Measurements from ENCODE around the gene SMURF2. TPM values are rescaled to one million over a fixed set of nuclear protein-coding genes. Genes with fewer than 3 reads are reported as not detected.

SMURF2 gene
- total RNA-seq, 1 experiment from 2014 or later: 76.6 TPM

GRCh38 chr17:64503821-64504768 is 158.0 kb downstream of the SMURF2 start:
- ATAC-seq (no peak), DNase-seq (no peak)
- Histone ChIP-seq H3K4me3 (ENCODE audit: low read length) (peak overlapping the region; percentile 86), H3K27ac (ENCODE audit: low read length) (no peak overlapping the region), H3F3A (ENCODE audit: low read length, unreplicated experiment) (peaks cover 43% of the 10 kb centered on the region), H2AFZ (ENCODE audit: low read length) (no peak overlapping the region), H3K9ac (ENCODE audit: low read length) (peak overlapping the region; percentile 97), H3K9me2 (replicated peaks; ENCODE audit: low read length) (no peaks in the 10 kb centered on the region), H4K20me1 (ENCODE audit: low read length) (peaks cover 80% of the 10 kb centered on the region), H3K9me3 (ENCODE audit: low read length) (no peaks in the 10 kb centered on the region), H3K79me2 (ENCODE audit: low read length) (peaks cover 87% of the 10 kb centered on the region), H3K4me1 (ENCODE audit: insufficient read depth, low read length) (peaks cover 62% of the 10 kb centered on the region), H3K36me3 (ENCODE audit: low read depth, low read length) (peaks cover 68% of the 10 kb centered on the region), H3K27me3 (ENCODE audit: low read length) (no peaks in the 10 kb centered on the region), H3K4me2 (ENCODE audit: low read length) (peak overlapping the region; percentile 86)
- intact Hi-C loops (cut with micrococcal nuclease): no loop called here
- no TSS peak for BruUV-seq (replicated peaks)
- no peak for TF ChIP-seq EZH2 (IDR thresholded peaks at IDR 0.05; ENCODE audit: low read length, unreplicated experiment)
- ChIA-PET POLR2A (ENCODE audit: unreplicated experiment) (no interaction called here), CTCF (no interaction called here)

DNA sequence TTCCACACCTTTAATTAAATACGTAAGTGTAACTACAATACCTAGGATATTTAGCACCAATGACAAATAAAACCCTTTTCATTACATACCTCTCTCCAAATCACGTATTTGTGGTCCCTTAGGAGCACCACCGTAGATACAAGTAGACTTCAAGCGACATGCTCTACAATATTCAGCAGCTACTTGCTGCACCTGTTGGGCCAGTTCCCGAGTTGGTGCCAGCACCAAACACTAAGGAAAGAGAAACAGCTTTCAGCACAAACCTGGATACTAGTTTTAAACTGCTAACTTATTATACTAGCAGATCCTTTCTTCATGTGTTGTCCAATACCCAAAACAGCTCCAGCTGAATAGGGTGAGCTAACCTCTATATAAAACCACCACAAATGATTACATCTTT is 158.8 kb downstream of the SMURF2 start:
- Histone ChIP-seq H3K4me3 (ENCODE audit: low read length) (peak overlapping the region; percentile 86), H4K20me1 (ENCODE audit: low read length) (peaks cover 81% of the 10 kb centered on the region), H3K4me2 (ENCODE audit: low read length) (peak overlapping the region; percentile 86), H3K27me3 (ENCODE audit: low read length) (no peaks in the 10 kb centered on the region), H3K9me3 (ENCODE audit: low read length) (no peaks in the 10 kb centered on the region), H3K27ac (ENCODE audit: low read length) (no peak overlapping the region), H3K9ac (ENCODE audit: low read length) (no peak overlapping the region; the same call in 1 of the 2 replicates), H3K9me2 (replicated peaks; ENCODE audit: low read length) (no peaks in the 10 kb centered on the region), H3K4me1 (ENCODE audit: insufficient read depth, low read length) (peaks cover 66% of the 10 kb centered on the region), H3K36me3 (ENCODE audit: low read depth, low read length) (peaks cover 73% of the 10 kb centered on the region), H3K79me2 (ENCODE audit: low read length) (peaks cover 79% of the 10 kb centered on the region), H3F3A (ENCODE audit: low read length, unreplicated experiment) (peaks cover 51% of the 10 kb centered on the region), H2AFZ (ENCODE audit: low read length) (no peak overlapping the region)
- POLR2A ChIA-PET (ENCODE audit: unreplicated experiment): no interaction called here
- ATAC-seq (no peak), DNase-seq (no peak)
- no peak for TF ChIP-seq EZH2 (IDR thresholded peaks at IDR 0.05; ENCODE audit: low read length, unreplicated experiment)
- no peak for TF ChIP-seq EZH2phosphoT487 (IDR thresholded peaks at IDR 0.05; ENCODE audit: borderline replicate concordance, low read length)
- TF ChIP-seq, protein P1, sequence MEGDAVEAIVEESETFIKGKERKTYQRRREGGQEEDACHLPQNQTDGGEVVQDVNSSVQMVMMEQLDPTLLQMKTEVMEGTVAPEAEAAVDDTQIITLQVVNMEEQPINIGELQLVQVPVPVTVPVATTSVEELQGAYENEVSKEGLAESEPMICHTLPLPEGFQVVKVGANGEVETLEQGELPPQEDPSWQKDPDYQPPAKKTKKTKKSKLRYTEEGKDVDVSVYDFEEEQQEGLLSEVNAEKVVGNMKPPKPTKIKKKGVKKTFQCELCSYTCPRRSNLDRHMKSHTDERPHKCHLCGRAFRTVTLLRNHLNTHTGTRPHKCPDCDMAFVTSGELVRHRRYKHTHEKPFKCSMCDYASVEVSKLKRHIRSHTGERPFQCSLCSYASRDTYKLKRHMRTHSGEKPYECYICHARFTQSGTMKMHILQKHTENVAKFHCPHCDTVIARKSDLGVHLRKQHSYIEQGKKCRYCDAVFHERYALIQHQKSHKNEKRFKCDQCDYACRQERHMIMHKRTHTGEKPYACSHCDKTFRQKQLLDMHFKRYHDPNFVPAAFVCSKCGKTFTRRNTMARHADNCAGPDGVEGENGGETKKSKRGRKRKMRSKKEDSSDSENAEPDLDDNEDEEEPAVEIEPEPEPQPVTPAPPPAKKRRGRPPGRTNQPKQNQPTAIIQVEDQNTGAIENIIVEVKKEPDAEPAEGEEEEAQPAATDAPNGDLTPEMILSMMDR (conservative IDR thresholded peaks at IDR 0.05; ENCODE audit: low read depth, low read length): no peak
- CTCF ChIA-PET: no interaction called here
- no TSS peak for BruUV-seq (replicated peaks)
- intact Hi-C loops (cut with micrococcal nuclease): no loop called here

GRCh38 chr17:64502809-64503208 is 159.3 kb downstream of the SMURF2 start:
- no peaks in the 10 kb centered on the region for H3K9me3 ChIP-seq (ENCODE audit: low read length)
- POLR2A ChIA-PET (ENCODE audit: unreplicated experiment): interaction anchor here (0.6 kb wide), 1 partner anchor 1931 kb away, joined by 3 read pairs; no protein-coding TSS in a partner anchor
- H3K27ac ChIP-seq (ENCODE audit: low read length): no peak overlapping the region
- no peaks in the 10 kb centered on the region for H3K9me2 ChIP-seq (replicated peaks; ENCODE audit: low read length)
- intact Hi-C loops (cut with micrococcal nuclease): no loop called here
- peaks cover 76% of the 10 kb centered on the region for H4K20me1 ChIP-seq (ENCODE audit: low read length)
- H3K79me2 ChIP-seq (ENCODE audit: low read length): peaks cover 74% of the 10 kb centered on the region
- BruUV-seq (replicated peaks): no TSS peak
- TF ChIP-seq EZH2 (IDR thresholded peaks at IDR 0.05; ENCODE audit: low read length, unreplicated experiment) (no peak), EZH2phosphoT487 (IDR thresholded peaks at IDR 0.05; ENCODE audit: borderline replicate concordance, low read length) (no peak)
- TF ChIP-seq, protein P1 (conservative IDR thresholded peaks at IDR 0.05; ENCODE audit: low read depth, low read length): no peak
- no peak overlapping the region for H2AFZ ChIP-seq (ENCODE audit: low read length)
- peaks cover 68% of the 10 kb centered on the region for H3K4me1 ChIP-seq (ENCODE audit: insufficient read depth, low read length)
- ATAC-seq (no peak), DNase-seq (no peak)
- CTCF ChIA-PET: no interaction called here
- peak overlapping the region; percentile 86; the same call in 1 of the 2 replicates for H3K4me3 ChIP-seq (ENCODE audit: low read length)
- peaks cover 79% of the 10 kb centered on the region for H3K36me3 ChIP-seq (ENCODE audit: low read depth, low read length)
- peaks cover 56% of the 10 kb centered on the region for H3F3A ChIP-seq (ENCODE audit: low read length, unreplicated experiment)
- peak overlapping the region; percentile 86 for H3K4me2 ChIP-seq (ENCODE audit: low read length)
- no peak overlapping the region for H3K9ac ChIP-seq (ENCODE audit: low read length)
- no peaks in the 10 kb centered on the region for H3K27me3 ChIP-seq (ENCODE audit: low read length)
